ENCODE results near the gene CDC42BPA. TPM values are rescaled to one million over a fixed set of nuclear protein-coding genes. Genes with fewer than 3 reads are reported as not detected.

Gene CDC42BPA
- polyA plus RNA-seq, 1 donor from 2014 or later = 22.9 TPM

DNA sequence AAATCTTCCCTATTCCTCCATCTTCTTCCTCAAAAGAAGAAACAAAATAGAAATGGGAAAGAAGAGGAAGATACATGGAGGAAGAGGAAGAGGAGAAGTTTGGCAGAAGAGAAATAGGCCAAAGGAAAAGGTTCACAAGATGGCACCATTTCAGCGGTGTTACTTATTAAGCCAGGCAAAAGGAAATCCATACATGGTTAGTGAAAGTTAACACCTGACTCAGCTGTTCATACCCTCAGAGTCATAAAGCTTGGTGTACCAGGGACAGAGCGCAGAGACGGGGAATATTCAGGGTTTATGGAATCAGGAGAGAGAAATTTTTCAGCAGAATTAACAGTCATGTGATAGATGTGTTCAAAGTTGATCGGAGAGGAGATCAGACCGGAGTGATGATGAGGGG lies 307.6 kb downstream of the CDC42BPA start:
- no peaks in the 10 kb centered on the region for H3K79me2 ChIP-seq (replicated peaks; ENCODE audit: insufficient read depth, low read length)

GRCh38 chr1:227009937-227010336 lies 308.4 kb downstream of the CDC42BPA start:
- Histone ChIP-seq H3K9me3 (ENCODE audit: low read length) (no peaks in the 10 kb centered on the region), H3K4me2 (ENCODE audit: low read length) (no peak overlapping the region), H3K9ac (ENCODE audit: low read length) (no peak overlapping the region), H4K20me1 (ENCODE audit: insufficient read depth) (no peaks in the 10 kb centered on the region), H3K27ac (ENCODE audit: low read length) (no peak overlapping the region), H3K79me2 (replicated peaks; ENCODE audit: insufficient read depth, low read length) (no peaks in the 10 kb centered on the region), H3K4me3 (ENCODE audit: low read length) (no peak overlapping the region), H3K36me3 (ENCODE audit: insufficient read depth, low read length) (no peaks in the 10 kb centered on the region), H2AFZ (ENCODE audit: low read depth, low read length) (no peak overlapping the region), H3F3A (ENCODE audit: insufficient read depth, low read length, poor library complexity, severe bottlenecking) (no peaks in the 10 kb centered on the region), H3K27me3 (ENCODE audit: insufficient read depth, low read depth, low read length) (no peaks in the 10 kb centered on the region), H3K9me2 (ENCODE audit: insufficient read depth, low read length) (no peaks in the 10 kb centered on the region)
- TF ChIP-seq TAF1 (IDR thresholded peaks at IDR 0.05; ENCODE audit: low read depth) = no peak
- no peak for TF ChIP-seq RAD21 (conservative IDR thresholded peaks at IDR 0.05)
- TF ChIP-seq EZH2 (IDR thresholded peaks at IDR 0.05; ENCODE audit: borderline replicate concordance, insufficient read depth, low read length, poor library complexity, severe bottlenecking) = no peak
- TF ChIP-seq SMC3 (conservative IDR thresholded peaks at IDR 0.05; ENCODE audit: poor library complexity) = no peak
- TF ChIP-seq MXI1 (conservative IDR thresholded peaks at IDR 0.05; ENCODE audit: poor library complexity, severe bottlenecking) = no peak
- TF ChIP-seq POLR2AphosphoS5 (IDR thresholded peaks at IDR 0.05) = no peak
- TF ChIP-seq REST (IDR thresholded peaks at IDR 0.05; ENCODE audit: borderline replicate concordance) = no peak
- TF ChIP-seq EP300 (conservative IDR thresholded peaks at IDR 0.05; ENCODE audit: poor library complexity, severe bottlenecking) = no peak

More for the DNA sequence above, 307.6 kb downstream of the CDC42BPA start:
- Histone ChIP-seq H2AFZ (ENCODE audit: low read depth, low read length) (no peak overlapping the region), H3K4me3 (ENCODE audit: low read length) (no peak overlapping the region), H3K4me2 (ENCODE audit: low read length) (no peak overlapping the region), H3K9ac (ENCODE audit: low read length) (no peak overlapping the region), H3K9me3 (ENCODE audit: low read length) (no peaks in the 10 kb centered on the region), H4K20me1 (ENCODE audit: insufficient read depth) (no peaks in the 10 kb centered on the region), H3K36me3 (ENCODE audit: insufficient read depth, low read length) (peaks cover 1% of the 10 kb centered on the region), H3K27ac (ENCODE audit: low read length) (no peak overlapping the region), H3F3A (ENCODE audit: insufficient read depth, low read length, poor library complexity, severe bottlenecking) (no peaks in the 10 kb centered on the region), H3K27me3 (ENCODE audit: insufficient read depth, low read depth, low read length) (no peaks in the 10 kb centered on the region), H3K9me2 (ENCODE audit: insufficient read depth, low read length) (no peaks in the 10 kb centered on the region)
- TF ChIP-seq MXI1 (conservative IDR thresholded peaks at IDR 0.05; ENCODE audit: poor library complexity, severe bottlenecking) (no peak), SMC3 (conservative IDR thresholded peaks at IDR 0.05; ENCODE audit: poor library complexity) (no peak), POLR2AphosphoS5 (IDR thresholded peaks at IDR 0.05) (no peak), EZH2 (IDR thresholded peaks at IDR 0.05; ENCODE audit: borderline replicate concordance, insufficient read depth, low read length, poor library complexity, severe bottlenecking) (no peak), CTCF (IDR thresholded peaks at IDR 0.05; ENCODE audit: poor library complexity, severe bottlenecking) (no peak), RAD21 (conservative IDR thresholded peaks at IDR 0.05) (no peak), TAF1 (IDR thresholded peaks at IDR 0.05; ENCODE audit: low read depth) (no peak), EP300 (conservative IDR thresholded peaks at IDR 0.05; ENCODE audit: poor library complexity, severe bottlenecking) (no peak), REST (IDR thresholded peaks at IDR 0.05; ENCODE audit: borderline replicate concordance) (no peak)
